Transverse colon (tissue), 4 donors: Measurements from ENCODE around the gene HTT.

Experiments used
- EP300 ChIP-seq: sonication (generic); formaldehyde crosslinking; IDR thresholded peaks from one replicate; pipeline ENCODE4 v1.6.1; 2017; ENCODE audit warnings: antibody characterized with exemption, low read depth
- POLR2A ChIP-seq: fragments of 450-650 bp; IDR thresholded peaks from one replicate; pipeline ENCODE4 v1.6.1; 2016; ENCODE audit warnings: antibody characterized with exemption, mild to moderate bottlenecking, moderate library complexity
- POLR2AphosphoS5 ChIP-seq, 3 donors: sonication (generic); formaldehyde crosslinking; IDR thresholded peaks; one replicate each; pipeline ENCODE4 v1.6.1; 2016; ENCODE audit warnings: antibody characterized with exemption in 3 of 3
- TF ChIP-seq, protein P1 (sequence below), 5 experiments: fragments of 200-600 bp in 3 of 5; fragments of 450-650 bp in 2 of 5; sonication (generic) in 3 of 5; IDR thresholded peaks; 1 replicate in 2 of 5; 2 replicates in 3 of 5; pipeline ENCODE4 v1.5.1; 2016 to 2017; ENCODE audit warnings: antibody characterized with exemption in 5 of 5, inconsistent platforms in 3 of 5, mild to moderate bottlenecking in 2 of 5, moderate library complexity in 1 of 5

DNA sequence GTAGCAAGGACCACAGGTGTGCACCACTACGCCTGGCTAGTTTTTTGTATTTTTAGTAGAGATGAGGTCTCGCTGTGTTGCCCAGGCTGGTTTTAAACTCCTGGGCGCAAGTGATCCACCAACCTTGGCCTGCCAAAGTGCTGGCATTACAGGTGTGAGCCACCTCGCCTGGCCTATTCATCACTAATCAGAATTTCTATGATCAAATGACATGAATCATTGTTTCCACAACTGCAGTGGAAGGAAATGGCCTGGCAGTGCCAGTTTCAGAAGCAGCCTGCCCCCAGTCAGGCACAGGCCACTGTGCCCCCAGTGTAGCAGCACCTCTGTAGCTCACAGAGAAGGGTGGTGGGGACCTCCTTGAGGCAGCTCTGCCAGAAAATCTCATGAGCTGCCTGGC, 108.5 kb downstream of the HTT start:
- TF ChIP-seq, protein P1, sequence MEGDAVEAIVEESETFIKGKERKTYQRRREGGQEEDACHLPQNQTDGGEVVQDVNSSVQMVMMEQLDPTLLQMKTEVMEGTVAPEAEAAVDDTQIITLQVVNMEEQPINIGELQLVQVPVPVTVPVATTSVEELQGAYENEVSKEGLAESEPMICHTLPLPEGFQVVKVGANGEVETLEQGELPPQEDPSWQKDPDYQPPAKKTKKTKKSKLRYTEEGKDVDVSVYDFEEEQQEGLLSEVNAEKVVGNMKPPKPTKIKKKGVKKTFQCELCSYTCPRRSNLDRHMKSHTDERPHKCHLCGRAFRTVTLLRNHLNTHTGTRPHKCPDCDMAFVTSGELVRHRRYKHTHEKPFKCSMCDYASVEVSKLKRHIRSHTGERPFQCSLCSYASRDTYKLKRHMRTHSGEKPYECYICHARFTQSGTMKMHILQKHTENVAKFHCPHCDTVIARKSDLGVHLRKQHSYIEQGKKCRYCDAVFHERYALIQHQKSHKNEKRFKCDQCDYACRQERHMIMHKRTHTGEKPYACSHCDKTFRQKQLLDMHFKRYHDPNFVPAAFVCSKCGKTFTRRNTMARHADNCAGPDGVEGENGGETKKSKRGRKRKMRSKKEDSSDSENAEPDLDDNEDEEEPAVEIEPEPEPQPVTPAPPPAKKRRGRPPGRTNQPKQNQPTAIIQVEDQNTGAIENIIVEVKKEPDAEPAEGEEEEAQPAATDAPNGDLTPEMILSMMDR (IDR thresholded peaks at IDR 0.05), result no peak
- TF ChIP-seq POLR2AphosphoS5 (IDR thresholded peaks at IDR 0.05) (no peak), POLR2A (no peak), EP300 (no peak)
